Measurements from ENCODE around the gene STK10.
"Not testable (repeated sequence)": the region's sequence is repeated elsewhere in the genome, so short reads cannot be mapped to it uniquely, and the experiment has no call there.

The STK10 gene

DNA sequence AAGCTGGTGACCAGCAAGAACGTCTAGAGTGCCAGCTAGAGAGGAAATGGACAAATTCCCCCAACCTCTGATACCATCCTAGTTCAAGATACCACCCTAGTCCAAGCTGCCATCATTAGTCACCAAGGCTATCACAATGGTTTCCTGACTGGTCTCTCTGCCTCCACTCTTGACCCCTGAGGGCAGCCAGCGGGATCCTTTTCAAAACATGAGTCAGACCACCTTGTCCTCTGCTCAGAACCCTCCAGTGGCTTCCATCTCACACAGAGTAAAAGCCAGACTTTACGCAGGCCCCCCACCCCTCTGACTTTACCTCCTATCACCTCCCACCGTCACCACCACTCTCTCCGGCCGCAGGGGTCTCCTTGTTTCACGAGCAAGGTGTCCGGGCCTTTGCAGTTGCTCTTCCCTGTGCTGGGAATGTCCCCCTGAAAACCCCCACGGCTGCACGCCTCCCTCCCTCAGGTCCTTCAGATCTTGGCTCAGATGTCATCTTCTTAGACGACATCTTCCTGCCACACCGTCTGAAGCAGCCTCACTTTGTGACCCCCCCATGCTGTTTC, 139.4 kb downstream of the STK10 start:
- DNase-seq: no peak

DNA sequence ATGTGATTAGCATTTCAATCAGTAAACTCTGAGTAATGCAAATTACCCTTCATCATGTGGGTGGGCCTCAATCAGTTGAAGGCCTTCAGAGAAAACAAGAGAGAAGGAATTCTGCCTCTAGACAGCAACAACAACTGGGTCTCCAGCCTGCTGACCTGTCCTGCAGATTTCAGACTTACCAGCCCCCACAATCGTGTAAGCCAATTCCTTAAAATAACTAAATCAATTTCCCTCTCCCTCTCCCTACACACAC, 139.9 kb downstream of the STK10 start:
- no peak for DNase-seq

DNA sequence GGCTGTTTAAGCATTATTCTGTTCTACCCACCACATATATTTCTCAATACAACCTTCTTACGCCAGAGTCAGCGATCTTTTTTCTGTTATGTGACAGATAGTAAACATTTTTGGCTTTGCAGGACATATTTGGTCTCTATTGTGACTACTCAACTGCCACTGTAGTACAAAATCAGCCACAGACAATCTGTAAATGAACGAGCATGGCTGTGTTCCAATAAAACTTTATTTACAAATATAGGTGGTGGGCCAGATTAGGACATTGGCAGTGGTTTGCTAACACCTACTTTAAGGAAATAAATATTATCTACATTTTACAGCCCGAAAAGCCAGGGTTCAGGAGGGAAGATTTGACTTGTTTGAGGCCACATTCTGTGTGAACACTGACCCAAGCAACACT, 141.4 kb downstream of the STK10 start:
- no peak for DNase-seq

DNA sequence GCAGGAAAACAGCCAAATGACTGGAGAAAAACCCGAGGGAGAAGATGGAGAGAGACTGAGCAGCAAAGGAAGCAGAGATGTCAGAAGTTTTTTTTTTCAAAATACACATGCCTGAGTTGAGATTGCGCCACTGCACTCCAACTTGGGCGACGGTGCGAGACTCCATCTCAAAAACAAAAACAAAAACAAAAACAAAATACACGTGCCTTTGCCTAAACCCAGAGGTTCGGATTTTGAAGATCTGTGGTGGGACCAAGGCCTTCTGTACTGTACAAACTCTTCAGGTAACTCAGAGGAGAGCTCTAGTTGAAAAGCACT, 142.8 kb downstream of the STK10 start:
- DNase-seq: no peak

DNA sequence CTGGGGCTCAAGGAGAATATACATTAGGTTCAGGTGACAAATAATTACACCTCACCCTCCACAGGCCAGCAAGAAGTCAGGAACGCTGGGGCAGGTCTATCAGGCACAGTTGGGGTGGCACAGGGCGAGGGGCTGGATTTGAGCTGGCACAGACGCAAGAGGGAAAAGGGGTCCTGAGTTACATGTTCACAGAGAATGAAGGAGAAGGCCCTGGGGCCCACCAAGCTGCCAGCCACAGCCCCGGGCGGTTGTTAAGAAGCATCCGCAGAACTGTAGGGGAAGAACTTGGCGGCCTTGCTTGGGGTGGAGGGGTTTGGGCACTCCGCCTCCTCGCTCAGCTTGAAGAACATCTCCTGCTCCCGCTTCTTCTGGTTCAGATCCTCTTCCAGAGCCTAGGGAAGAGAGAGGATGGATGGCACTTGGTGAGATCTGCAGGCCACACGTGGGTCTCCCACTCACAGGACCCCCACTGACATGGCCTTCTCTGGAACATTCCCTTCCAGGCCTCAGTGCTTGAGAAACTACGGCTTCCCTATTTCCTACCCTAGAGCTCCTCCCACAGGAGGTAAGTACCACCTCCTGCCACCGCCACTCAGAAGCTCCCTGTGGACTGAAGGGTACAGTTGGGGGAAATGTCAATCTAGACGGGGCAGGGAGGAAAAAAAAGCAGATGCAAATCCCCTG, 143.3 kb downstream of the STK10 start:
- DNase-seq: no peak

DNA sequence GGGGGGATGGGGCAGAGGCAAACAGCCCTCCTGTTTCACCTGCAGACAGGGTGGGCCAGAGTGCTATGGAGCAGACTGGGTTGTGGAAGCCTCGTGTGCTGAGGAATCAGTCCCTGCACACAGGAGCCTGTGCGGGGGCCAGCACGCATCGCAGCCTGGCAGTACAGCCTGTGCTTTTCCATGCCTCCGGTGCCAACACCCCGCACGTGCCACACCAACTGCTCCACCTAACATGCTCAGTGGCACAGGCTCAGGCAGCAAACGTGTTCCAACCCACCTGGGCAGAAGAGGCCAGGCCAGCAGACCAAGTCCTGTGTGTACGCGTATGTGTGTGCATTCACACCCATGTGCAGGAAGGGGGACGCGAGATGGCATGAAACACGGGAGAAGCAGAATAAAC, 144.2 kb downstream of the STK10 start:
- no peak for DNase-seq

DNA sequence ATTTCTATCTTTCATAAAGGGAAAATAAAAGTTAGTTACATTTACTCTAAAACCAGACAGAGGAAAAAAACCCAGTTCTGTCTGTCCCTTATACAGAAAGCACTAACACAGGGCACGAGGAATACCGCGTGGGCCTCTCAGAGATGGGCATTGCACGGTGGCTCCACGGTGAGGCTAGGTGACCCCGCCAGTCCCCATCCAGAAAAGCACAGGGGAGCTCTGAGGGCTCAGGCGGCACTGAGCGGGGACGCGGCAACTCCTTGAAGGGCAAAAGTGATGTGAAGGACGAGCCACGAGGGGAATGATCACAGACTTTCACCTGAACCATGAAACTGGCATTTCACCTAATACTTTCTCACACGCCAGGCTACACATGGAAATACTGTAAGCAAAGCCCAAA, 145.8 kb downstream of the STK10 start:
- no peak for DNase-seq

DNA sequence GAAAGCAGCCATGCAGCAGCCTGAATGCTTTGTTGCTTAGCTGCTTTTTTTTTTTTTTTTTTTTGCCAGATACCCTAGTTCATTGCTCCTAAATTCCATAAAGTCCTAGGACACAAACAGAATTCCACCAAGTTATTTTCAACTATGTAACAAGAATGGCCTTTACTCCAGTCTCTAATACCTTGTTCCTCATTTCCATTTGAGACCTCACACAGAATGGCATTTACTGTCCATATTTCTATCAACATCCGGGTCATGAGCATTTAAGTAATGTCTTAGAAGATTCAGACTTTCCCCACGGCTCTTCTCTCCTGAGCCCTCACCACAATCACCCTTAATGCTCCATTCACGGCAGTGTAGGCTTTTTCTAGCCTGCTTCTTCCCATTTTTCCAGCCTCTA, 149.9 kb downstream of the STK10 start:
- DNase-seq: no peak

DNA sequence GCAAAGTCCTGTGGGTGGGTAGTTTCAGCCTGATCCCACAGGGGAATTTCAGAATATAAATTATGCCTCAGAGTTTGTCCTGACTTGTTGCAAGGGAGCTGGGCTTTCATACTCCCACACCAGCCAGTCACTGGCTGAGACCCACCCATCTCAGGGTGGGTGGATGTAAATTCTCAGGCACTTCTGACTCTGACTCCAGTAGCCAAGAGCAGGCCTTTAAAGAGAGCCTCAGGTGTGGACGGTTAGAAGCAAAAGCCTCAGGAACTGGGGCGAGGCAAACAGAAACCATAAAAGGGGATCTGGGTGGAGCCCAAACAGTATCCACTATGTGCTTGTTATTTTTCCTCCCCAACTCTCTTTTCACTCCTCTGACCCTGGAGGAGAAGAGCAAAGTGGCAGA, 153.0 kb downstream of the STK10 start:
- DNase-seq: no peak

DNA sequence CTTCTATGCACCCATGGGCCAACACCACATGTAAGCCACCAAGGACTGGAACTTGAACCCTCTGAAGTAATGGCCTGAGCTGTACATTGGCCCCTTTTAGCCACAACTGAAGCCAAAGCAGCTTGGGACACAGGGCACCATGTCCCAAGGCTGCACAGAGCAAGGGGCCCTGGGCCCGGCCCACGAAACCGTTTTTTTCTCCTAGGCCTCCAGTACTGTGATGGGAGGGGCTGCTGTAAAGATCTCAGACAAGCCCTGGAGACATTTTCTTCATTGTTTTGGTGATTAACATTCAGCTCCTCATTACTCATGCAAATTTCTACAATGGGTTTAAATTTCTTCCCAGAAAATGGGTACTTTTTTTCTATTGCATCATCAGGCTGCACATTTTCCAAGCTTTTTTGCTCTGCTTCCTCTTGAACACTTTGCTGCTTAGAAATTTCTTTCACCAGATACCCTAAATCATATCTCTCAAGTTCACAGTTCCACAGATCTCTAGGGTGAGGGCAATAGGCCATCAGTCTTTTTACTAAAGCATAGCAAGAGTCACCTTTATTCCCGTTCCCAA, 156.0 kb downstream of the STK10 start:
- DNase-seq: no peak

DNA sequence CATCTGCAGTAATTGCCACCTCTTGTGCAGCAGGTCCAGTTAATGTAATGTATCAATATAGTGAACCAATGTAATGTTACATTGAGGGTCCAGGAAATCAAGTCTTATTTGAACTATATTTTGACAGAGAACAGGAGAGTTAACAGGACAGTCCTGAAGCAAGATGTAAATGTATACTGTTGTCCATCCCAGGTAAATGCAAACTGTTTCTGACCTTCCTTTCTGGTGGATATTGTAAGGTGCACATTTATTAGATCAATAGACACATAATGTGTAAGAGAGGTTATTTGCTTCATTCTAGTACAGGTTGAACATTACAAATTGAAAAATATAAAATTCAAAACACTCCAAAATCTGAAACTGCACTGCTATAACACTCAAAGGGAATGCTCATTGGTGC, 158.1 kb downstream of the STK10 start:
- no peak for DNase-seq

DNA sequence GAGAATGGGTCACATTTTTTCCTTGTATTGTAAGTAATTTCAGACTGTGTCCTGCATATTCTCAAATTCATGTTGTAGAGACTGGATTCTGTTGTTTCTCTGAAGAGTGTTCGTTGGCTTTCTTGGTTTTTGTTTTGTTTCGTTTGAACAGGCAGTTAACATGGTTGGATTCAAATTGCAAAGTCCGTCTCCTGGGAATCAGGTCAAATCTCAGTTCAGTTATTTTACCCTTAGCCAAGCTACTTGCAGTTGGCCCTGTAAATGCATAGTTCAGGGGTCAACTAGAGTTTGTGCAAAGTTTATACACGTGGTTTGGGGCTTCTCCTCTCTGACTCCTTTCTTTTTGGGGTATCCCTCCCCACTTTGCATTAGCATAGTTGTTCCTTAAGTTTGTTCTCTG, 159.9 kb downstream of the STK10 start:
- DNase-seq: no peak

DNA sequence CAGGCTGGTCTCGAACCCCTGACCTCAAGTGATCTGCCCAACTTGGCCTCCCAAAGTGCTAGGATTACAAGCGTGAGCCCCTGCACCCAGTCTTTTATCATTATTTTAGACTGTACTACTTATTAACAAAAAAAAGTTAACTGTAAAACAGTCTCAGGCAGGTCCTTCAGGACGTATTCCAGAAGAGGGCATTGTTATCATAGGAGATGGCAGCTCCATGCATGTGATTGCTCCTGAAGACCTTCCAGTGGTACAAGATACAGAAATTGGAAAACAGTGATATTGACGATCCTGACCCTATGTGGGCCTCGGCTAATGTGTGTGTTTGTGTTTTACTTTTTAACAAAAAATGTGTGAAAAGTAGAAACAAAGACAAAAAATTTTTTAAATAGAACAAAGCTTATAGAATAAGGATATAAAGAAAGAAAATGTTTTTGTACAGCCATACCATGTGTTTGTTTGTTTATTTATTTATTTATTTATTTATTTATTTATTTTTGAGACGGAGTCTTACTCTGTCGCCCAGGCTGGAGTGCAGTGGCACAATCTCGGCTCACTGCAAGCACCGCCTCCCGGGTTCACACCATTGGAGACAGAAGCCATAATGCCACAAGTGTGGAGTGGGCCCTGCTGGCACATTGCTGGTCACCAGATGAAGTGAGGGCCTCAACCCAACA, 167.8 kb downstream of the STK10 start:
- not testable (repeated sequence) for DNase-seq

DNA sequence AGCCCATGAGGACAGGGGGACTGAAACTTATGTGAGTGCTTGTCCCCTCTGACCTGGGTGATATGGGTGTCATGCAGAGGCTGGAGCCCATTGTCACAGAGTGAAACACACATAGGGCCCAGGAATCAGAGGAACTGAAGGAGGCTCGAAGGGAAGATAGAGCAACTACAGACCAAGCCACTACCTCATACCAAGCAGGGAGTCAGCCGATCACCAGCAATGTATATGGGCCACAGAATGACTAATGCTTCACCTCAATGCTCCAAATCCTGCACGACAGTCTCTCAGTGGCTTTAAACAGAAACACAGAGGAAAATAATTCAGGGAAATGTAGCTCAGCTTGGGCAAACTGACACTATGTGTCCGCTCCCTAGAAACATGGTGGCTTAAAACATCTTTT, 172.7 kb downstream of the STK10 start:
- no peak for DNase-seq

DNA sequence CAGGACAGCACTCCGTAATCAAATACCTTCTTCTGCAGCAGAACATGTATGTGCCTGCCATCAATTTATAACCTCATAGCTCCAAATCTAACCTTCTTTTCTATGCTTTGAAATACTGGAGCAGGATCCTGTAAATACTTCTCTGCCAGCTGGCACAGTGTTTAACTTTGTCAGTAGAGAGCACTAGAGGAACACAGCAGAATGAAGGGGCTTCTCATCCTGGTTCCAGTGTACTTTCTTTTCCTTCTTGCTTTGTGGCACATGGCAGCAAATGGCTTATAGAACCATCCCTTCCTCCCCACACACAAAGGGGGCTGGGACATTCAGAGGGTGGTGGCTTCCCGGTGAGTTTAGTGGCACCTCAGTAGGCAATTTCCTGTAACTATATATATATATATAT, 177.7 kb downstream of the STK10 start:
- DNase-seq: no peak

DNA sequence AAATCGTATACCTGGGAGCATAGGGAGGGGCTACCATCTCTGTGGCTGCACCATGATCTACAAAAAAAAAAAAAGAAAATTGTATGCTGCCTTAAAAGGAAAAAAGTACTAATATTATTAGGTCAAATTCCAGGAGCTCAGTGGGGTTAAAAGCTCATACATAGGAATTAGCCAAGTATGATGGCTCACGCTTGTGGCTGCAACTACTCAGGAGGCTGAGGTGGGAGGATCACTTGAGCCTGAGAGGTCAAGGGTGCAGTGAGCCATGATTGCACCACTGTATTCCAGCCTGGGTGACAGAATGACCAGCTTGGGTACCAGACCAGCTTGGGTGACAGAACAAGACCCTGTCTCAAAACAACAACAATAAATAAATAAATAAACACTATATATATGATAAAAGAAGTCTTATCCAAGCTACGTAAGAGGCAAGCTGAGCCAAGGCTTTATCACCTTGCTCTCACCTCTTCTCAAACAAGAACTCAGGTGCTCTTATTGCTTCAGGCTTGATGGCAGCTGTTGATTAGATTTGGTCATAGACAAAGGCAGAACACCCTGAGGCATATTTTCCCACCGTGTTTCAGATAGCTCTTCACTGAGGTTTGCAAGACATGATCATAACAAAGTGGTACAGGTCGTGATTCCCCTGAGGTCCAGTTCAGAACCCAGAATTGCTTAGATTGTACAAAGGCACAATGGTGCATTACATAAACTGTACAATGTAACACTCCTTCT, 178.3 kb downstream of the STK10 start:
- DNase-seq: no peak

DNA sequence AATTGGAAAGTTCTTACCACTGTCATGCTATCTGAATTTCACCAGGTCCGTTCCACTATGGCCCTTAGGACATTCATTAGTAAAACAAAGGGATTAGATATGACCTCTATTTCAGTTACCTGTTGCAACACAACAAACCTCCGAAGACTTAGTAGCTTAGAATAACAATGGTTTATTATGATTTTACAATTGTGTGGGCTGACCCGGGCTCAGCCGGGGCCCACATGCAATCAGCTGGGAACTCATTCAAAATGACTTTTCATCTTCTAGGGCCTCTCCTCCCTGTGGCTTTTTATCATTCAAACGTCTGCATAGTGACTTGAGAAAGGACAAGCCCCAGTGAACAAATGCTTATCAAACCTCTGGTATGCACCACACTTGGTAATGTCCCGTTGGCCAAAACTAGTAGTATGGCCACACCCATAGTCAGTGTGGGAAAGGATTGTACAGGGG, 179.3 kb downstream of the STK10 start:
- DNase-seq: no peak

DNA sequence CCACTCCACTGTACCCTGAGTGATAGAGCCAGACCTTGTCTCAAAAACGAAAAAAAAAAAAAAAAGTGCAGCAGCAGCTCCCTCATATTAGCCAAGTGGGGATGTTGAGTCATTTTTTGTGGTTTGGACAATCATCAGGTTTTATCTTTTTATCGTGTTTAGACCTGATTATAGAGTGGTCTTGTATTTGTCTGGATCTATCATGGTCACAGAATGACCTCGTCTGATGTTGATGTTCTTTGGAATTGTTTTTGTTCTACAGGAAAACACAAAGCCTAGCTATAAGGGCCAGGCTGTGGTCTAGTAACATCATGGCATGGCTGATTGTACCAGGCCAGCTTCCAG, 179.9 kb downstream of the STK10 start:
- no peak for DNase-seq

DNA sequence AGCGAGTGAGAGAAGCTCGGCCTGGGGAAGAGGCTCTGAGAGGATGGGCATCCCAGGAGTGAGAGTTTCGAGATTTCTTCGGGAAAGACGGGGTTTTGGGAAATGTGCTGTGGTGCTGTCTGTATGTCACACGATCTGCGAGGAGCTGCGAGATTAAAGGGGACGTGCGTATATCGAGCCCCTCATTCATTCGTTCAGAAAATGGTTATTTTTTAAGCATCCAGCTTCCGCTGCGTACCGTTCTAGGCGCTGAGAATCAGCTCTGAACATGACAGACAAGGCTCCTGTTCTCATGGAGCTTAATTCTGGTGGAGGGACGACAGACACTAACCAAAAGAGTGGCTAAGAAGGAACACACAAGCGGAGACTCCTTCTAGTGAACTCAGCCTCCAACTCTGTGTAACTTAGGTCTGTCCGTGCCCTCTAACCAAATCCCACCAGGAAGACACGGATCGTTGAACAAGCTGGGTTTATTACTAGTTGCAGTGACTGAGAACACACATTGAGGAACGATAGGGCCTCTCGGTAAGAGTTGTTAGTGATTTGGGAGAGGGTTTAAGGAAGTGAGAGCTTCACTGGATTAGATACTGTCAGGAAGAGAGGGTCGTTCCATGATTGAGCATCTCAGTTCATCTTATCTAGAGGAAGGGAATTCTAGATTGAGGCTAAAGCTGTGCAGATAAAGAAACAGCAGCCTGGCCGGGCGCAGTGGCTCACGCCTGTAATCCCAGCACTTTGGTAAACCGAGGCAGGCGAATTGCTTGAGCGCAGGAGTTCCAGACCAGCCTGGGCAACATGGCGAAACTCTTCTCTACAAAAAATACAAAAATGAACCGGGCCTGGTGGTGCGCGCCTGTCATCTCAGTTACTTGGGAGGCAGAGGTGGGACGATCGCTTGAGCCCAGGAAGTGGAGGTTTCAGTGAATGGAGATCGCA, 180.6 kb downstream of the STK10 start:
- no peak for DNase-seq

DNA sequence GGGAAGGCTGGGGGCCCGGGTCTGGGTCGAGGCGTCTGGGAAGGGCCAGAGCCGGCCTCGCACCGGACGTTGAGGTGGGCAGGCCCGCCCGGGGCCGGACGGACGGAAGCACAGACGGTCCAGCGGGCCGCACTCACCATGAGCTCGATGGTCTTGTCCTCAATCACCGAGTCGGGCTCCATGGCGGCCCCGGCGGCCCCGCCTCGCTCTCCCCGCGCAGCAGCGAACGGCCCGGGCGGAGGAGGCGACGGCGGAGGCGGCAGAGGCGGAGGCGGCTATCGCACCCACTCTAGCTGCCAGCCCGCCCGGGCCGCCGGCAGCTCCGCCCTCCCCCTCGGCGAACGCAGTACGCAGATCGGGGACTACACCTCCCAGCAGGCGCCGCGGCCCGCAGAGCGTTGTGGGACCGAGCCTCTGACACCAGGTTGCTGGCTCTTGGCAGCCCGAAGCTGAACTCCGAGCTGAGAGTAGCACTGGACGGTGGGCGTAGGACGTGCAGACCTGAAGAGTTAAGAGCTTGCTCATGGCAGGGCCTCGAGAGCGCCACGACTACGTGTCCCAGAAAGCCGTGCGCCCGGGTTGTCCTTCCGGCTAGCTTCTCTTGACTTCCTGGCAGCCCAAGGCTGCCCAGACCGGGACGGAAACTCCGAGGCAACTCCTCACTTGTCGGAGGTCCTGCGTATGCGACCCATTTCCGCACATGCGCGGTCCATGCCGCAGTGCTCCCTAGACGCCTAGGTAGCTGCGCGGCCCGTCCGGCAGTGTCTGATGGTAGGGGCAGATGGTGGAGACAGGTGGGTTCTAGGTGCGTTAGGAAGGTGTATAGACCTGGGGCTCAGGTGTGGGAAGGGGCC, 181.5 kb downstream of the STK10 start, which contains the start of gene FBXW11:
Gene FBXW11 (minus strand): TSS at position 318 of the 854 bp plus-strand sequence. CDS start 136 bp downstream, at position 182.
- peak; percentile 76 for DNase-seq

DNA sequence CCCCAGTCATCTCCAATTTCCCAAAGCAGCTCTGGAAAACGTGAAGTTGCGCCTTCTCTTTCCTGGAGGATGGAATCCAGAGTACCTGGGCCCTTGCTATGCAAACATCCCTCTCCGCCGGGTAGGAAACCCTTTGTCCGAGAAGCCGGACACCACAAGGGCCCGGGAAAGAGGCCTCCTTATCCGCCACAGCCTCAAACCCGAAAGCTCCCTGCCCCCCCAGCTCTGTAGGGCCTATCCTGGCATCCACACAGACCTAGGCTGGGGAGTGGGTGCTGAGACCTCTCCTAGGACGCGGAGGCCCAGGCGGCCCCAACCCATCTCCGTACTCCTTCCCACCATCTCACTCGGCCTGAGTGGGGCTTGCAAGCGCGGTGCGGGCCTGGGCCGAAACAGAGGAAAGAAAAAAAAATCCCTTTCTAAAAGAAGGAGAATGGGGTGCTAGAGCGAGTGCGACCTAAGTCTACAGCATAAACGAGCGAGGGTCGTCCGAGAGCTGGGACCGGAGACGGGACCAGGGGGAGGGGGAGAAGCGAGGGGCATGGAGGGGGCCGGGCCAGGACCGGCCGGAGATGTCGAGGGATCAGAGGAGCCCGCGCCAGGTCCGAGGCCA, 182.2 kb downstream of the STK10 start:
- DNase-seq: no peak

Data from NCI-H1105 (cell line).